K562 (cell line): ENCODE measurements around the gene TIFAB. TPM values are rescaled to one million over a fixed set of nuclear protein-coding genes. Genes with fewer than 3 reads are reported as not detected.

Source experiments
- ATAC-seq: fragments of 200-7000 bp; cut with Tn5 transposase; 3 replicates; pipeline ENCODE4 v1.9.1; 2020; ENCODE audit warnings: moderate library complexity
- BruUV-seq: library from RNA; stranded (reverse); fragments of 400-500 nt; replicated peaks from 2 replicates; lab custom pipeline; 2021; lab: Mats Ljungman, UMichigan
- CTCF ChIA-PET: fragments of 300-600 bp; formaldehyde crosslinking; extraction: SDS; loops from one replicate; lab custom pipeline; 2021; ENCODE audit warnings: low intra/inter-chr PET ratio; lab: Yijun Ruan, JAX
- POLR2A ChIA-PET: fragments of 300-600, 350-650 bp; sonication (Branson Sonifier 250); formaldehyde crosslinking; extraction: SDS; loops from one replicate; lab custom pipeline; 2021; ENCODE audit warnings: antibody characterized with exemption, inconsistent platforms; lab: Yijun Ruan, JAX
- DNase-seq, 4 experiments: peaks; one replicate each; pipeline versions ENCODE4 v3.0.0 to v3.0.0-alpha.2; 2011 to 2018; ENCODE audit warnings: low spot score in 3 of 4, mixed read lengths in 3 of 4; ENCODE audit errors: extremely low read depth in 1 of 4
- FAIRE-seq: peaks from 2 replicates; lab custom pipeline; 2011; peaks lifted over from hg19 to GRCh38; lab: Jason Lieb, UNC
- H2AFZ ChIP-seq: 2 replicates; pipeline ENCODE4 v1.6.0; 2011; ENCODE audit warnings: low read depth, low read length, control low read depth, inconsistent platforms
- H3K27ac ChIP-seq: fragments of 200-600 bp; 3 replicates; pipeline ENCODE4 v1.8.0; 2011; ENCODE audit warnings: low read depth, mild to moderate bottlenecking, control low read depth, inconsistent platforms, low read length, moderate library complexity, mixed read lengths; ENCODE audit errors: extremely low read depth
- H3K27me3 ChIP-seq, 2 experiments: fragments of 300-600 bp in 1 of 2; 2 replicates in 1 of 2; 3 replicates in 1 of 2; pipeline versions ENCODE4 v1.6.0 to v1.8.0; 2011; ENCODE audit warnings: inconsistent platforms in 2 of 2, low read length in 2 of 2, mild to moderate bottlenecking in 1 of 2, mixed read lengths in 1 of 2, moderate library complexity in 1 of 2; ENCODE audit not compliant: control insufficient read depth in 2 of 2, insufficient read depth in 2 of 2
- H3K36me3 ChIP-seq: fragments of 300-600 bp; 3 replicates; pipeline ENCODE4 v1.8.0; 2011; ENCODE audit warnings: mild to moderate bottlenecking, low read length, inconsistent platforms; ENCODE audit not compliant: control insufficient read depth, insufficient read depth
- H3K4me1 ChIP-seq, 2 experiments: fragments of 200-600 bp in 1 of 2; replicated peaks in 1 of 2; 2 replicates in 1 of 2; 3 replicates in 1 of 2; pipeline versions ENCODE4 v1.5.1 to v1.8.0; 2011; ENCODE audit warnings: inconsistent platforms in 2 of 2, low read length in 2 of 2, mild to moderate bottlenecking in 1 of 2, mixed read lengths in 1 of 2, moderate library complexity in 1 of 2; ENCODE audit not compliant: control insufficient read depth in 2 of 2, insufficient read depth in 2 of 2
- H3K4me2 ChIP-seq: 2 replicates; pipeline ENCODE4 v1.6.1; 2011; ENCODE audit warnings: low read length, control low read depth, inconsistent platforms, mixed read lengths; ENCODE audit not compliant: insufficient read depth
- H3K4me3 ChIP-seq: fragments of 200-600 bp; sonication (generic), shearing (Covaris generic); 2 replicates; pipeline ENCODE4 v1.5.1; 2016; ENCODE audit warnings: control low read depth, inconsistent platforms
- H3K79me2 ChIP-seq: fragments of 200-600 bp; 3 replicates; pipeline ENCODE4 v1.8.0; 2011; ENCODE audit warnings: low read length, inconsistent platforms; ENCODE audit not compliant: control insufficient read depth, insufficient read depth
- H3K9ac ChIP-seq, 2 experiments: 2 replicates each; pipeline versions ENCODE4 v1.6.0 to v1.6.1; 2011; ENCODE audit warnings: low read depth in 2 of 2, low read length in 2 of 2, control low read depth in 1 of 2, inconsistent platforms in 1 of 2, mild to moderate bottlenecking in 1 of 2, mixed read lengths in 1 of 2; ENCODE audit not compliant: insufficient read depth in 1 of 2
- H3K9me1 ChIP-seq: one replicate; pipeline ENCODE4 v1.6.0; 2011; ENCODE audit warnings: inconsistent platforms, mild to moderate bottlenecking, low read length, moderate library complexity; ENCODE audit not compliant: control insufficient read depth, insufficient read depth
- H3K9me3 ChIP-seq: replicated peaks from 2 replicates; pipeline ENCODE4 v1.5.1; 2011; ENCODE audit warnings: low read depth, low read length, inconsistent platforms; ENCODE audit not compliant: control insufficient read depth, insufficient read depth
- H4K20me1 ChIP-seq: replicated peaks from 2 replicates; pipeline ENCODE4 v1.6.1; 2011; ENCODE audit warnings: low read length, inconsistent platforms, mixed read lengths; ENCODE audit not compliant: control insufficient read depth, insufficient read depth
- DMBX1 ChIP-seq: fragments of 250-450 bp; sonication (Bioruptor Pico); IDR thresholded peaks from 2 replicates; pipeline ENCODE4 v1.8.0; 2022; ENCODE audit warnings: inconsistent platforms, mild to moderate bottlenecking, moderate library complexity, borderline replicate concordance
- HLTF ChIP-seq: fragments of 450-650 bp; IDR thresholded peaks from 2 replicates; pipeline ENCODE4 v1.6.1; 2016
- MEF2D ChIP-seq: conservative IDR thresholded peaks from 2 replicates; pipeline ENCODE4 v1.6.1; 2016; ENCODE audit warnings: low read depth, missing genetic modification characterization, missing compliant biosample characterization
- NEUROD1 ChIP-seq: fragments of 150-350 bp; IDR thresholded peaks from 2 replicates; pipeline ENCODE4 v1.6.1; 2014; ENCODE audit warnings: borderline replicate concordance, low read length, low read depth; ENCODE audit not compliant: partially characterized antibody
- POLR2A ChIP-seq: fragments of 450-650 bp; conservative IDR thresholded peaks from 2 replicates; pipeline ENCODE4 v1.6.1; 2016
- ZBTB33 ChIP-seq: sonication (generic); formaldehyde crosslinking; IDR thresholded peaks from 2 replicates; pipeline ENCODE4 v1.8.1; 2023; ENCODE audit warnings: mild to moderate bottlenecking, missing genetic modification reagents
- ZNF445 ChIP-seq: fragments of 250-450 bp; sonication (Bioruptor Pico); IDR thresholded peaks from 2 replicates; pipeline ENCODE4 v1.4.0; 2020; ENCODE audit warnings: low read depth, mild to moderate bottlenecking, moderate library complexity
- ZNF586 ChIP-seq: fragments of 450-650 bp; formaldehyde crosslinking; conservative IDR thresholded peaks from 2 replicates; pipeline ENCODE4 v1.4.0; 2020; ENCODE audit warnings: mild to moderate bottlenecking, moderate library complexity
- WGBS: fragments of 100-300 bp; shearing (Covaris generic); methylation state at CpG from one replicate; pipeline ENCODE4 v1.1.6; 2016; ENCODE audit warnings: low coverage, mixed read lengths; ENCODE audit not compliant: insufficient coverage; ENCODE audit errors: missing lambda C conversion rate; 5-methylcytosine and 5-hydroxymethylcytosine counted together
- in situ Hi-C: fragments of 300-500 bp; cut with MboI; formaldehyde crosslinking; loops from 4 replicates; pipeline ENCODE4 v1.15.0; 2018; ENCODE audit warnings: inconsistent platforms, mixed read lengths
- intact Hi-C: fragments of 100-400 bp; cut with micrococcal nuclease; formaldehyde crosslinking; loops from 2 replicates; pipeline ENCODE4 v1.14.2; 2022
- polyA plus RNA-seq, 8 experiments: library from polyadenylated mRNA; depleted of rRNA in 4 of 8; stranded (reverse) in 5 of 8; unstranded in 3 of 8; fragments of >200 nt; fragmentation: Nextera tagmentation in 2 of 8; fragmentation: Illumina TruSeq in 1 of 8; extraction: Ambion mirVana in 2 of 8; extraction: Trizol in 1 of 8; gene quantifications; 2 replicates each; pipeline versions ENCODE4 v1.2.1 to v1.2.3, GENCODE V29; 2011 to 2014; ENCODE audit warnings: inconsistent platforms in 1 of 8, missing spikeins in 1 of 8
- total RNA-seq, 7 experiments: library from RNA; depleted of rRNA in 6 of 7; stranded (reverse); fragments of >200 nt in 6 of 7; fragmentation: Illumina TruSeq in 2 of 7; extraction: Trizol in 2 of 7; gene quantifications; 2 replicates each; pipeline versions ENCODE4 v1.2.1 to v1.2.3, GENCODE V29; 2011 to 2021; ENCODE audit warnings: low replicate concordance in 1 of 7

The TIFAB gene
- total and polyA plus RNA-seq, 9 of the 15 experiments (the other 6 are each of a cell fraction or from before 2014, with no cell fraction given) = not detected

GRCh38 chr5:135467051-135467625, 15.0 kb upstream of the TIFAB start:
- H3K9ac ChIP-seq = 0 out of 4 replicates have a peak overlapping the region, but pooled peaks of 1 of the 2 experiments have one; percentile 12

More at GRCh38 chr5:135467051-135467625, 15.0 kb upstream of the TIFAB start:
- intact Hi-C loops = loop anchor here (5.0 kb wide), 1 partner anchor 365 kb away; the partner anchor contains the start of gene SLC25A48
- in situ Hi-C loops = loop anchor here (5.0 to 10.0 kb wide), 2 partner anchors 85 to 258 kb away; no protein-coding TSS in a partner anchor
- no TSS peak for BruUV-seq
- ATAC-seq = no peak
- H3K9me3 ChIP-seq = no peaks in the 10 kb centered on the region
- H3K36me3 ChIP-seq = no peaks in the 10 kb centered on the region
- TF ChIP-seq NEUROD1 (no peak), ZNF445 (no peak), HLTF (no peak), ZNF586 (CRISPR knock-in tag) (no peak), MEF2D (no peak), ZBTB33 (no peak), POLR2A (no peak), DMBX1 (no peak)
- WGBS = 65% methylated on average over 13 of the region's 15 CpGs
- no peak overlapping the region for H3K4me3 ChIP-seq
- no peak for DNase-seq
- H3K4me2 ChIP-seq = no peak overlapping the region
- no peaks in the 10 kb centered on the region for H3K9me1 ChIP-seq
- no peak for FAIRE-seq
- peaks cover 4 to 15% of the 10 kb centered on the region in 2 experiments; a peak in 4 of 5 replicates for H3K4me1 ChIP-seq
- no peak overlapping the region for H2AFZ ChIP-seq
- H3K27me3 ChIP-seq = peaks cover 0 to 12% of the 10 kb centered on the region in 2 experiments; a peak in 2 of 5 replicates
- POLR2A ChIA-PET = interaction anchor here (0.6 to 3.4 kb wide), 5 partner anchors 12 to 368 kb away, joined by 3 to 28 read pairs (median 6); no protein-coding TSS in a partner anchor
- peaks cover 2% of the 10 kb centered on the region; the same call in 1 of the 2 replicates for H4K20me1 ChIP-seq
- CTCF ChIA-PET = interaction anchor here (1.4 to 2.8 kb wide), 3 partner anchors 84 to 99 kb away, joined by 12 to 51 read pairs (median 14); no protein-coding TSS in a partner anchor
- H3K79me2 ChIP-seq = no peaks in the 10 kb centered on the region
- no peak overlapping the region for H3K27ac ChIP-seq
